SU-DHL-6 (cell line): ENCODE results near the gene SLC16A4.

Source experiments
- CTCF ChIP-seq: fragments of 200-600 bp; sonication (generic); IDR thresholded peaks from one replicate; pipeline ENCODE4 v1.5.1; 2017; ENCODE audit warnings: antibody characterized with exemption, mild to moderate bottlenecking, low read length, moderate library complexity; ENCODE audit not compliant: insufficient read depth, poor library complexity, severe bottlenecking
- EZH2phosphoT487 ChIP-seq: fragments of 200-600 bp; sonication (generic), shearing (Covaris generic); conservative IDR thresholded peaks from 2 replicates; pipeline ENCODE4 v1.6.1; 2018; ENCODE audit warnings: mild to moderate bottlenecking, antibody characterized with exemption, low read length, moderate library complexity, mixed read lengths

- TF ChIP-seq CTCF (no peak), EZH2phosphoT487 (no peak)
Measured at GRCh38 chr1:110424699-110425611, 34.1 kb upstream of the SLC16A4 start.
